Hepatocyte (in vitro differentiated cells): Measurements from ENCODE around the gene ACD. TPM values are rescaled to one million over a fixed set of nuclear protein-coding genes. Genes with fewer than 3 reads are reported as not detected.

Experiments used
- DNase-seq: peaks from one replicate; pipeline ENCODE4 v3.0.0-alpha.2; 2016; ENCODE audit warnings: low spot score
- H2AFZ ChIP-seq: fragments of 200-600 bp; sonication (generic); 2 replicates; pipeline ENCODE4 v1.6.0; 2016; ENCODE audit warnings: antibody characterized with exemption, mild to moderate bottlenecking
- H3K27ac ChIP-seq: fragments of 200-600 bp; sonication (generic); 2 replicates; pipeline ENCODE4 v1.5.1; 2016; ENCODE audit warnings: mild to moderate bottlenecking
- H3K27me3 ChIP-seq: fragments of 200-600 bp; sonication (generic); 2 replicates; pipeline ENCODE4 v1.6.1; 2016
- H3K36me3 ChIP-seq: fragments of 200-600 bp; sonication (generic); replicated peaks from 2 replicates; pipeline ENCODE4 v1.5.1; 2016; ENCODE audit warnings: low read depth; ENCODE audit not compliant: insufficient read depth
- H3K4me1 ChIP-seq: fragments of 200-600 bp; sonication (generic); 2 replicates; pipeline ENCODE4 v1.5.1; 2016; ENCODE audit warnings: mild to moderate bottlenecking, moderate library complexity; ENCODE audit not compliant: insufficient read depth
- H3K4me2 ChIP-seq: fragments of 200-600 bp; sonication (generic); 2 replicates; pipeline ENCODE4 v1.6.0; 2016
- H3K4me3 ChIP-seq: fragments of 200-600 bp; sonication (generic); 2 replicates; pipeline ENCODE4 v1.5.1; 2016; ENCODE audit warnings: mild to moderate bottlenecking
- H3K79me2 ChIP-seq: fragments of 200-600 bp; sonication (generic); 2 replicates; pipeline ENCODE4 v1.6.0; 2017; ENCODE audit warnings: mild to moderate bottlenecking
- H3K9me2 ChIP-seq: fragments of 200-600 bp; sonication (generic); replicated peaks from 2 replicates; pipeline ENCODE4 v1.6.0; 2017; ENCODE audit warnings: mild to moderate bottlenecking; ENCODE audit not compliant: insufficient read depth
- H3K9me3 ChIP-seq: fragments of 200-600 bp; sonication (generic); 2 replicates; pipeline ENCODE4 v1.5.1; 2016; ENCODE audit warnings: low read depth, mild to moderate bottlenecking
- H4K20me1 ChIP-seq: fragments of 200-600 bp; sonication (generic); 2 replicates; pipeline ENCODE4 v1.6.0; 2016; ENCODE audit warnings: mild to moderate bottlenecking; ENCODE audit not compliant: insufficient read depth, poor library complexity, severe bottlenecking
- EZH2 ChIP-seq: fragments of 200-600 bp; sonication (generic); IDR thresholded peaks from 2 replicates; pipeline ENCODE4 v1.6.1; 2016; ENCODE audit warnings: antibody characterized with exemption, mild to moderate bottlenecking, borderline replicate concordance
- EZH2phosphoT487 ChIP-seq: fragments of 200-600 bp; sonication (generic); IDR thresholded peaks from one replicate; pipeline ENCODE4 v1.6.1; 2018; ENCODE audit warnings: antibody characterized with exemption, mild to moderate bottlenecking, low read depth, moderate library complexity; ENCODE audit not compliant: unreplicated experiment, severe bottlenecking
- WGBS: methylation state at CpG from one replicate; pipeline ENCODE4 v1.1.6; 2016; ENCODE audit warnings: low lambda C conversion rate; ENCODE audit errors: missing lambda C conversion rate; 5-methylcytosine and 5-hydroxymethylcytosine counted together
- polyA plus RNA-seq: library from polyadenylated mRNA; unstranded; fragments of >200 nt; fragmentation: Nextera tagmentation; extraction: Ambion mirVana; gene quantifications from 2 replicates; pipeline ENCODE4 v1.2.1, GENCODE V29; 2016
- total RNA-seq: library from RNA; depleted of rRNA; stranded (reverse); fragments of >200 nt; gene quantifications from 2 replicates; pipeline ENCODE4 v1.2.3, GENCODE V29; 2014
- TF ChIP-seq, protein P1 (sequence below): fragments of 200-600 bp; sonication (generic); IDR thresholded peaks from 2 replicates; pipeline ENCODE4 v1.5.1; 2016; ENCODE audit warnings: antibody characterized with exemption, mild to moderate bottlenecking; ENCODE audit not compliant: poor library complexity

Gene ACD
- total and polyA plus RNA-seq, 2 experiments from 2014 or later = 18.5 to 26.3 TPM

DNA sequence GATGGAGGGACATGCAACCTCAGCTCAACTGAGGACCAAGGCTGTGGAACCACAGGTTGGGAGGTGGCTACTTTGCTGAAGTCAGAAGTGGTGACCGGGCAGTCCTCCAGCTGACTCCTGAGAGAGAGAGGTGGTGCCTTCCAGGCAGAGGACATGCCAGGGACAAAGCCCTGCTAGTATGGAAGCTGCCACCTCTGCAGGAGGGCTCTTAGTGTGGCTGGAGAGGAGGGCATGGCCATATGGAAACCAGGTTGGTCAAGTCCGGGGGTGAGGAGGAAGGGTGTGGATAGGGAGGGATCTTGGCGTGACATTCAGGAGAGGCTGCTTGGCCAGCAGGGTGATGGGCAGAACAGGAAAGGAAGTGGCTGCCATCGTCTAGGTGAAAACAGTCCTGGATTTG is 12.2 kb upstream of the ACD start:
- no peaks in the 10 kb centered on the region for H3K36me3 ChIP-seq
- H3K27me3 ChIP-seq = no peaks in the 10 kb centered on the region
- no peak for DNase-seq
- H3K4me1 ChIP-seq = peaks cover 12% of the 10 kb centered on the region
- no peak overlapping the region for H3K4me3 ChIP-seq
- TF ChIP-seq EZH2phosphoT487 (no peak), EZH2 (no peak)
- TF ChIP-seq, protein P1, sequence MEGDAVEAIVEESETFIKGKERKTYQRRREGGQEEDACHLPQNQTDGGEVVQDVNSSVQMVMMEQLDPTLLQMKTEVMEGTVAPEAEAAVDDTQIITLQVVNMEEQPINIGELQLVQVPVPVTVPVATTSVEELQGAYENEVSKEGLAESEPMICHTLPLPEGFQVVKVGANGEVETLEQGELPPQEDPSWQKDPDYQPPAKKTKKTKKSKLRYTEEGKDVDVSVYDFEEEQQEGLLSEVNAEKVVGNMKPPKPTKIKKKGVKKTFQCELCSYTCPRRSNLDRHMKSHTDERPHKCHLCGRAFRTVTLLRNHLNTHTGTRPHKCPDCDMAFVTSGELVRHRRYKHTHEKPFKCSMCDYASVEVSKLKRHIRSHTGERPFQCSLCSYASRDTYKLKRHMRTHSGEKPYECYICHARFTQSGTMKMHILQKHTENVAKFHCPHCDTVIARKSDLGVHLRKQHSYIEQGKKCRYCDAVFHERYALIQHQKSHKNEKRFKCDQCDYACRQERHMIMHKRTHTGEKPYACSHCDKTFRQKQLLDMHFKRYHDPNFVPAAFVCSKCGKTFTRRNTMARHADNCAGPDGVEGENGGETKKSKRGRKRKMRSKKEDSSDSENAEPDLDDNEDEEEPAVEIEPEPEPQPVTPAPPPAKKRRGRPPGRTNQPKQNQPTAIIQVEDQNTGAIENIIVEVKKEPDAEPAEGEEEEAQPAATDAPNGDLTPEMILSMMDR = no peak
- no peaks in the 10 kb centered on the region for H4K20me1 ChIP-seq
- H3K9me2 ChIP-seq = no peaks in the 10 kb centered on the region
- H3K79me2 ChIP-seq = no peaks in the 10 kb centered on the region
- WGBS = 60% methylated on average over 4 of the region's 4 CpGs
- H2AFZ ChIP-seq = no peak overlapping the region
- H3K27ac ChIP-seq = no peak overlapping the region
- H3K9me3 ChIP-seq = no peaks in the 10 kb centered on the region
- H3K4me2 ChIP-seq = no peak overlapping the region

DNA sequence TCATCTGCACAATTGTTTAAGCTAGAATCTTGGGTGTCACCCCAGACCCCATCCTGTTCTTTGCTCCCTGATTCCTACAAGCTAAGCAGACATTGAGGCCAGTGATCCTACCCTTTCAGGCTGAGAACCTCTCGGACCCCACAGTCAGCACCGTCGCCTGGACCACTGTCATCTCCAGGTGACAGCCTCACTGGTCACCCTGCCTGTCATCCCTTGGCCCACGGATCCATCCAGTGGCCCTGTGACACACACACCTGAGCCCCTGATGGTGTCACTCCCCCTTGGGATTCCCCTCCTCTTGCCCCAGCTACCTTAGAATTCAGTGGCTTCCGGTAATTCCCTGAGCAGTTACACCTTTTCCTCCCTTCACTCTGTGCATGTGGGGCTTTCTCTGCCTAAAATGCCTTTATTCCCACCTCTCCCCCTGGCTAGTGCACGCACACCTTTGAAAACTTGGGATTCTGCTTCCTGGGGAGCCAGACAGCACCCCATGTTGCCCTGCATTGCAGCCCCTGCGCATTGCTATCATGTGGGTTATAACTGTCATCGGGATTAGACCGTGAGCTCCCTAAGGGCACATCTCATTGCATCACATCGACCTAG is 9.5 kb upstream of the ACD start:
- DNase-seq = no peak
- Histone ChIP-seq H3K27me3 (no peaks in the 10 kb centered on the region), H3K9me3 (no peaks in the 10 kb centered on the region), H3K4me3 (no peak overlapping the region), H3K36me3 (no peaks in the 10 kb centered on the region), H3K79me2 (no peaks in the 10 kb centered on the region), H4K20me1 (no peaks in the 10 kb centered on the region), H3K9me2 (no peaks in the 10 kb centered on the region), H3K27ac (no peak overlapping the region), H3K4me1 (peaks cover 22% of the 10 kb centered on the region), H2AFZ (no peak overlapping the region), H3K4me2 (no peak overlapping the region)
- TF ChIP-seq EZH2phosphoT487 (no peak), EZH2 (no peak)
- TF ChIP-seq, protein P1 = no peak
- 94% methylated on average over 10 of the region's 10 CpGs for WGBS

DNA sequence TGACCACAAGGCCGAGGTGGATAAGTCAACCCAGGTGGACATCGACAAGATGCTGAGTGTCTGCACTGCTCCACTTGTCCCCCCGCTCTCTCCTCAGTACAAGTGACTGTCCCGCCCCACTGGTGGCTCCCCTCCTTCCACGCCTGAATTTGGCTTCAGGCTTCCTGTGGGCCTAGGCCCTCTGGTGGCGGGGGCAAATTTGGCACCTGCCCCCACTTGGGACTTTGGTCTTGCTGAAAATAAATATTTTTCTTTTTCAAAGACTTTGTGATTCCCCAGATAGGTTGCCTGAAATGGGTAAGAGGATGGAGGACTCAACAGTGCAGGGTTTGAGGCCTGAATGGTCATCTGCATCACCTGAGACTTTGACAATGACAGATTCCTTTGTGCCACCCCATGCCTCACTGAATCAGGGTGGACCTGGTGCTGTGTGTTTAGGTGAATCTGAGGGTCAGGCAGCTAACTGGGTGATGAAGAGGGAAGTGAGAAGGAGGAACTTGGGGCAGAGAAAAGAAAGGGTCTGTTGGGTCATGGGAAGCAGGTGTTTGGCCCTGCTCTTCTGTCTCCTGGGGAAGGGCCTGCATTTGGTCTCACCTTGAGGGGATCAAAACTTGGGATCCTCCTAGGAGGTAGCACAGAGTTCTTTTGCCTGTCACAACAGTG is 8.6 kb upstream of the ACD start:
- H3K4me1 ChIP-seq = peaks cover 16% of the 10 kb centered on the region
- no peaks in the 10 kb centered on the region for H3K9me3 ChIP-seq
- no peak overlapping the region for H2AFZ ChIP-seq
- no peaks in the 10 kb centered on the region for H4K20me1 ChIP-seq
- H3K4me2 ChIP-seq = no peak overlapping the region
- no peaks in the 10 kb centered on the region for H3K36me3 ChIP-seq
- DNase-seq = no peak
- H3K79me2 ChIP-seq = no peaks in the 10 kb centered on the region
- no peak overlapping the region for H3K27ac ChIP-seq
- no peak overlapping the region for H3K4me3 ChIP-seq
- WGBS = 98% methylated on average over 6 of the region's 6 CpGs
- H3K27me3 ChIP-seq = no peaks in the 10 kb centered on the region
- H3K9me2 ChIP-seq = no peaks in the 10 kb centered on the region
- TF ChIP-seq EZH2phosphoT487 = no peak
- TF ChIP-seq, protein P1 = no peak
- TF ChIP-seq EZH2 = no peak
